Erythroblast (primary cell): Measurements from ENCODE around the gene CARD8.
"Not testable (repeated sequence)": the region's sequence is repeated elsewhere in the genome, so short reads cannot be mapped to it uniquely, and the experiment has no call there.

Experiments
- DNase-seq, 2 experiments: peaks; one replicate each; lab custom pipeline; 2025; lab: John Stamatoyannopoulos, UW
- GATA1 ChIP-seq: IDR thresholded peaks from 2 replicates; pipeline ENCODE4 v1.6.1; 2011; ENCODE audit warnings: low read depth, mild to moderate bottlenecking, control low read depth, low read length, moderate library complexity
- POLR2A ChIP-seq: IDR thresholded peaks from 2 replicates; pipeline ENCODE4 v1.6.1; 2011; ENCODE audit warnings: mild to moderate bottlenecking, low read length

CARD8 gene

GRCh38 chr19:48248081-48248833, 7.5 kb downstream of the CARD8 start:
- no peak for DNase-seq
- TF ChIP-seq POLR2A (no peak), GATA1 (no peak)

DNA sequence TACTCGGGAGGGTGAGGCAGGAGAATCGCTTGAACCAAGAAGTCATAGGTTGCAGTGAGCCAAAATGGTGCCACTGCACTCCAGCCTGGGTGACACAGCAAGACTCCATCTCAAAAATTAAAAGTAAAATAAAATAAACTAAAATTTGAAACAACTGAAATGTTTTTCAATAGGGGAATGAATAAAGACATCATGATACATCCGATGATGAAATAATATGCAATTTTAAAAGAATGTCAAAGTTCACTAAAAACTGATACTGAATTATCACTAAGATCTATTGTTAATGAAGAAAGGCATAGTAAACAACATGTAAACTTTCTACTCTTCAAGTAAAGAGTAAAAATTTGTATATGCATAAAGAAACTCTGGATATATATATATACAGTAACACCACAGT, 8.5 kb downstream of the CARD8 start:
- TF ChIP-seq GATA1 (no peak), POLR2A (no peak)
- peak in 1 of 2 experiments; percentile 18 for DNase-seq

- no peak for DNase-seq
- TF ChIP-seq GATA1: no peak
- no peak for TF ChIP-seq POLR2A
Observed at GRCh38 chr19:48246101-48246500, 9.6 kb downstream of the CARD8 start.

GRCh38 chr19:48244281-48244680, 11.4 kb downstream of the CARD8 start:
- TF ChIP-seq GATA1 (no peak), POLR2A (no peak)
- peak; percentile 26 to 28 for DNase-seq

- DNase-seq: not testable (repeated sequence)
Observed at GRCh38 chr19:48241771-48242170, 13.9 kb downstream of the CARD8 start.

GRCh38 chr19:48239582-48240141, 16.1 kb downstream of the CARD8 start:
- TF ChIP-seq GATA1 (no peak), POLR2A (no peak)
- no peak for DNase-seq

DNA sequence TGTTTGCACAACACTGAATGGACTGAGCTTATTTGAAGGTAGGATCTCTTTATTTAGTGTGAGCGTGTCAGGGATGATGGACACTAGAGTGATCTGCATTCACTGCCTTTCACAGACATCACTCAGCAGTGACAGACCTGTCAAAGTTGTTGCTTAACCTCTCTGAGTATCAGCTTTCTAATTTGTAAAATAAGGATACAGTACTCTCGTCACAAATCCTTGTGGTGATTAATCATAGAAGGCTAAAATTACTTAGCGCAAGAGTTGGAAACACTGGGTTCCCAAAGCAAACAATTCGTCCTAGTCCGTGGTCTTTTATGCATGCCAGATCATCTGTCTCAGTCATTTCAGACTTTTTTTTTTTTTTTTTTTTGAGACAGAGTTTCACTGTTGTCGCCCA, 16.6 kb downstream of the CARD8 start:
- TF ChIP-seq POLR2A (no peak), GATA1 (no peak)

GRCh38 chr19:48237057-48237456, 18.7 kb downstream of the CARD8 start:
- peak in 1 of 2 experiments; percentile 23 for DNase-seq
- TF ChIP-seq GATA1 (no peak), POLR2A (no peak)

More for the DNA sequence above, 16.6 kb downstream of the CARD8 start:
- no peak for DNase-seq

GRCh38 chr19:48230555-48231129, 25.1 kb downstream of the CARD8 start:
- TF ChIP-seq GATA1 (no peak), POLR2A (no peak)
- no peak for DNase-seq

GRCh38 chr19:48221628-48222027, 34.1 kb downstream of the CARD8 start:
- TF ChIP-seq GATA1 (no peak), POLR2A (no peak)
- DNase-seq: no peak

- DNase-seq: not testable (repeated sequence)
Observed at GRCh38 chr19:48220784-48221183, 34.9 kb downstream of the CARD8 start.

DNA sequence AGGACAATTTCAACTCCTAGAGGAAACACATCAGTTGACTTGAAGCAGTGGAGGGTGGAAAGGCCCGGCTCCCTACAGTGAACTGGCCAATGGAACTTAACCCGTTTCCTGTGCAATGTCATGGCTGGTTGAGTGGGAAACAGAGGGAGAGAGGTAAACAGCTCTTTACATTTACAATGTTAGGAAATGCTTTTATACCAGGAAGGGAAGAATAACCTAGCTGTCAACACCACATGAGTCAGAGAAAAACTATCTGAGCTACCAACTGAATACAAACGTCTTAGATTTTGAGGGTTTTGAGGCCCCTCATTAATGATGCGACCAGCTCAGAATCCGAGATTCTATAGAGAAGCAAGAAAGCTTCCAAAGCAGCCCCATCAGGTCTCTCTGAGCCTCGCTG, 36.7 kb downstream of the CARD8 start:
- TF ChIP-seq POLR2A (no peak), GATA1 (no peak)
- no peak for DNase-seq

GRCh38 chr19:48216933-48217332, 38.8 kb downstream of the CARD8 start:
- no peak for DNase-seq
- no peak for TF ChIP-seq GATA1
- TF ChIP-seq POLR2A: no peak

DNA sequence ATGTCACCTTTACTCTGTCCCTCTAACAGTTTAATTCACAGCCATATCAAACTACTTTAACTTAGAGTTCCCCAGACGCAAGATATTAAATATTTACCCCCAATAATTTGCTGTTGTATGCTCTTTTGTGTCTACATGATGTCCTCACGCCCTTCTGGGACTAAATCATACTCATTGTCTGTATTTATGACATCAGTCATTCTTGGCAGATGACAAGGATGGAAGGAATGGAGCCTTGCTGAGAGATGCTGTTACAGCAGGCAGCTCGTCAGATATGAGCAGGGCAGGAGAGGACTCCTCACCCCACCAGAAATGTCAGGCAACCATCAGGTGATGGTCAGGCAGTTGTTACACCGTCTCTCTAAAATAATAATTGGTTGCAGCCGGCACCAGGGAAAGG, 41.8 kb downstream of the CARD8 start:
- TF ChIP-seq GATA1: no peak
- no peak for TF ChIP-seq POLR2A

More for the DNA sequence above, 41.8 kb downstream of the CARD8 start:
- DNase-seq: no peak
